ENCODE results near the gene UAP1L1.

DNA sequence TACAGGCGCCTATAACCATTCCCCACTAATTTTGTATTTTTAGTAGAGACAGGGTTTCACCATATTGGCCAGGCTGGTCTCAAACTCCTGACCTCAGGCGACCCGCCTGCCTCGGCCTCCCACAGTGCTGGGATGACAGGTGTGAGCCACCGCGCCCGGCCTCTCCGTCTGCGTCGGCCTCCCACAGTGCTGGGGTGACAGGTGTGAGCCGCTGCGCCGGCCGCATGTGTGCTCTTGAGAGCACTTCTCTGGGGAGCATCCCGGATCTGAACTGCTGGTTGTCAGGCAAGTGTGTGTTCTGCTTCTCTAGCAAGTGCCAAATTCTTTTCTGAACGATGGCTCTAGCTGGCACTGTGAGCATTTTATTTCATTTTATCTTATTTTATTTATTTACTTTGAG lies 19.8 kb upstream of the UAP1L1 start:
- TF ChIP-seq EZH2 (optimal IDR thresholded peaks at IDR 0.05; ENCODE audit: low read depth, low read length) = no peak
- TF ChIP-seq, protein P1, sequence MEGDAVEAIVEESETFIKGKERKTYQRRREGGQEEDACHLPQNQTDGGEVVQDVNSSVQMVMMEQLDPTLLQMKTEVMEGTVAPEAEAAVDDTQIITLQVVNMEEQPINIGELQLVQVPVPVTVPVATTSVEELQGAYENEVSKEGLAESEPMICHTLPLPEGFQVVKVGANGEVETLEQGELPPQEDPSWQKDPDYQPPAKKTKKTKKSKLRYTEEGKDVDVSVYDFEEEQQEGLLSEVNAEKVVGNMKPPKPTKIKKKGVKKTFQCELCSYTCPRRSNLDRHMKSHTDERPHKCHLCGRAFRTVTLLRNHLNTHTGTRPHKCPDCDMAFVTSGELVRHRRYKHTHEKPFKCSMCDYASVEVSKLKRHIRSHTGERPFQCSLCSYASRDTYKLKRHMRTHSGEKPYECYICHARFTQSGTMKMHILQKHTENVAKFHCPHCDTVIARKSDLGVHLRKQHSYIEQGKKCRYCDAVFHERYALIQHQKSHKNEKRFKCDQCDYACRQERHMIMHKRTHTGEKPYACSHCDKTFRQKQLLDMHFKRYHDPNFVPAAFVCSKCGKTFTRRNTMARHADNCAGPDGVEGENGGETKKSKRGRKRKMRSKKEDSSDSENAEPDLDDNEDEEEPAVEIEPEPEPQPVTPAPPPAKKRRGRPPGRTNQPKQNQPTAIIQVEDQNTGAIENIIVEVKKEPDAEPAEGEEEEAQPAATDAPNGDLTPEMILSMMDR (IDR thresholded peaks at IDR 0.05; ENCODE audit: low read length) = no peak
